NCI-H526 (cell line): ENCODE results near the gene IKBKE.

Source experiments
- DNase-seq, 2 experiments: peaks; one replicate each; lab custom pipeline; 2025; lab: John Stamatoyannopoulos, UW

IKBKE gene

GRCh38 chr1:206512851-206513180, 42.5 kb downstream of the IKBKE start:
- no peak for DNase-seq

GRCh38 chr1:206513312-206514111, 43.2 kb downstream of the IKBKE start:
- no peak for DNase-seq

- DNase-seq = no peak
Observed at GRCh38 chr1:206514813-206515387, 44.6 kb downstream of the IKBKE start.

GRCh38 chr1:206516728-206516990, 46.4 kb downstream of the IKBKE start:
- DNase-seq = no peak

GRCh38 chr1:206517784-206518183, 47.5 kb downstream of the IKBKE start:
- no peak for DNase-seq

- no peak for DNase-seq
Observed at GRCh38 chr1:206518206-206518605, 47.9 kb downstream of the IKBKE start.

- DNase-seq = no peak
Observed at GRCh38 chr1:206518743-206519142, 48.5 kb downstream of the IKBKE start.

- DNase-seq = no peak
Observed at GRCh38 chr1:206521127-206521526, 50.9 kb downstream of the IKBKE start.

- DNase-seq = no peak
Observed at GRCh38 chr1:206521694-206522402, 51.6 kb downstream of the IKBKE start.

GRCh38 chr1:206524739-206525364, 54.6 kb downstream of the IKBKE start:
- no peak for DNase-seq

GRCh38 chr1:206526064-206526911, 56.0 kb downstream of the IKBKE start:
- DNase-seq = no peak

GRCh38 chr1:206529425-206529824, 59.1 kb downstream of the IKBKE start:
- DNase-seq = no peak

GRCh38 chr1:206532368-206532767, 62.1 kb downstream of the IKBKE start:
- DNase-seq = no peak

- DNase-seq = no peak
Observed at GRCh38 chr1:206534552-206534951, 64.3 kb downstream of the IKBKE start.

- no peak for DNase-seq
Observed at GRCh38 chr1:206535853-206536188, 65.5 kb downstream of the IKBKE start.

- DNase-seq = no peak
Observed at GRCh38 chr1:206537141-206537540, 66.9 kb downstream of the IKBKE start.

GRCh38 chr1:206538086-206538770, 68.0 kb downstream of the IKBKE start:
- DNase-seq = no peak

- DNase-seq = no peak
Observed at GRCh38 chr1:206538901-206539640, 68.8 kb downstream of the IKBKE start.

- DNase-seq = no peak
Observed at GRCh38 chr1:206540044-206540780, 69.9 kb downstream of the IKBKE start.

- DNase-seq = no peak
Observed at GRCh38 chr1:206541236-206541833, 71.1 kb downstream of the IKBKE start.
